NK-92 (cell line): ENCODE data around the gene PDE8B.

Experiments used
- DNase-seq: peaks from one replicate; lab custom pipeline; 2025; ENCODE audit not compliant: unreplicated experiment; lab: John Stamatoyannopoulos, UW

PDE8B gene

GRCh38 chr5:77282337-77283027 is 72.0 kb downstream of the PDE8B start:
- no peak for DNase-seq

GRCh38 chr5:77285251-77285841 is 74.9 kb downstream of the PDE8B start:
- DNase-seq = no peak

- DNase-seq = no peak
Measured at GRCh38 chr5:77292026-77292757, 81.7 kb downstream of the PDE8B start.

- DNase-seq = no peak
Measured at GRCh38 chr5:77294185-77294584, 83.7 kb downstream of the PDE8B start.

DNA sequence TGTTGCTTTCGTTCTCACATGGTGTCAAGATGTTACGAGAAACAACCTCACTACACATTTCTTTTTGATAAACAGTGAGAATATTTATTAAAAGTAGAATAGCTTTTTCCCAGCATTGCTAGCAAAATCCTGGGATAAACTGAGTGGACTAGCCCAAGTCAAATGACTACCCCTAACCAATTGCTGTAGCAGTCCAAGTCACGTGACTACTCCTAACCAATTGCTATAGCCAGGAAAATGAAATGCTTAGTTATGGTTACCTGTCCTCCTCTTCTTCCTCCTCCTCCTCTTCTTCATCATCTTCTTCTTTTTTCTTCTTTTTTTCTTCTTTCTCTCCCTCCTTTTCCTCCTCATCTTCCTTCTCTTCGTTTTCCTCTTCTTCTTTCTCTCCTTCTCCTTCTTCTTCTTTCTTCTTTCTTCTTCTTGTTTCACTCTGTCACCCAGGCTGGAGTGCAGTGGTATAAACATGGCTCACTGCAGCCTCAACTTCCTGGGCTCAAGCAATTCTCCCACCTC is 85.4 kb downstream of the PDE8B start:
- no peak for DNase-seq

- no peak for DNase-seq
Measured at GRCh38 chr5:77298146-77298545, 87.7 kb downstream of the PDE8B start.

DNA sequence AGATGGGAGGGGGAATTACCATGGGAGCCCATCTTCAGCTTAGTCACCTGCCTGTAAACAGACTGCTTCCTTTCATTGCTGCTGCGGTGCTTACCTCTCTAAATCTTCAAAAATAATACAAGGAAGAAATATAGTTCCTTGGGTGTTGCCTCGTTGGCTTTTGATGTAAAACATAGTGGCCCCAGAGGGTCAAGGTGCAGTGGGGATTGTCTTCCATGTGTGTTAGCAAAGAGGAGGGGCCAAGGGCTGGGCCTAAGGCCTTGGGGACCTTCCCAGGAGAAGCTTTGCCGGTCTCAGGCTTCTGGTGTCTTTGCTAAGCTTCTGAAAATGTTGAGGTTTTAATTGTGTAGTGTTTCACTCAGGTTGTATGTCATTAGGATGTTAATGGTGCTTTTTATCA is 90.0 kb downstream of the PDE8B start:
- DNase-seq = no peak

- DNase-seq = no peak
Measured at GRCh38 chr5:77301447-77301883, 91.0 kb downstream of the PDE8B start.

GRCh38 chr5:77302247-77302646 is 91.8 kb downstream of the PDE8B start:
- DNase-seq = no peak

GRCh38 chr5:77302653-77303052 is 92.2 kb downstream of the PDE8B start:
- no peak for DNase-seq

DNA sequence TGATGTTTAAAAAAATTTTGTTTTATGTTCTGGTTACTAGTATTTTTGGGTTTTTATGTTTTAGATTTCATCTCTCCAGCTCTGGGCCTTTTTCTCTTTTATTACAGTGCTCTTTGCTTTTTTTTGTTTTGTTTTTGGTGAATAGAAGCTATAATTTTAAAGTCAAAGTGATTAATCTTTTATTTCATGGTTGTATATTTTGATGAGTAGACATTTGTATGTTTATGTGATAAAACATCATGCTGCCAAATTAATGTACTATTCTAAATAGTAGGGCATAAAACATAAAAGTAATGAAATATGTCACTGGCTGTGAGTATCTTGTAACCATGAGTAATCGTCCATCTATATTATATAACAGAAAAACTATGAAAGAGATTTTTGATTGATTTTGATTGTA is 93.9 kb downstream of the PDE8B start:
- DNase-seq = no peak

DNA sequence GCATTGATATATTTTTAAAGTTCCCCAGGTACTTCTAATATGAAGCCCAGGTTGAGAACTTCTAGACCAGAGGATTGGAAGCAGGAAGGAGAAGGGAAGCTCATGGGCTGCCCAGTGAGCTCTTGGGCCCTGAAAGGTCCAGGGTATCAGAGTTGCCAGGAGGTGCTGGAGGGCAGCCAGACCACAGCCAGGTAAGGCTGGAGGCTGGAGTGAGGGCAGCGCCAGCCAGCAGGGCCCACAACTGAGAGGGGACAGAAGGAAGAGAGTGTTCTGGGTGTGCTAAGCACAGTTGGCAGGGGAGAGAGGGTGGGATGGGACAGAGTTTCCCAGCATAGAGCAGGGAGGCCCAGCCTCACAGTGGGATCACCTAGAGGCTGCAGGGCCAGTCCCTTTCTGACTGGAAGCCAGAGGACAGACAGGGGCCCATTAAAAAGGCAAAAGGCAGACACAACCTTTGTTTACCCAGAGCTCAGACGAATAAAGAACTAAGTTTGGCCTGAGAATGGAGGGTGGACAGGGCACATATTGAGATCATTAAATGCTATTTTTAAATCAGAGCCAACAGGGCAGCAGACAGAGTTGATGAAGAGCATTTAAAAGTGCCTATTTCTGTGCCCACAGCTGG is 94.9 kb downstream of the PDE8B start:
- no peak for DNase-seq

- no peak for DNase-seq
Measured at GRCh38 chr5:77305956-77306355, 95.5 kb downstream of the PDE8B start.

- no peak for DNase-seq
Measured at GRCh38 chr5:77306531-77306930, 96.1 kb downstream of the PDE8B start.

DNA sequence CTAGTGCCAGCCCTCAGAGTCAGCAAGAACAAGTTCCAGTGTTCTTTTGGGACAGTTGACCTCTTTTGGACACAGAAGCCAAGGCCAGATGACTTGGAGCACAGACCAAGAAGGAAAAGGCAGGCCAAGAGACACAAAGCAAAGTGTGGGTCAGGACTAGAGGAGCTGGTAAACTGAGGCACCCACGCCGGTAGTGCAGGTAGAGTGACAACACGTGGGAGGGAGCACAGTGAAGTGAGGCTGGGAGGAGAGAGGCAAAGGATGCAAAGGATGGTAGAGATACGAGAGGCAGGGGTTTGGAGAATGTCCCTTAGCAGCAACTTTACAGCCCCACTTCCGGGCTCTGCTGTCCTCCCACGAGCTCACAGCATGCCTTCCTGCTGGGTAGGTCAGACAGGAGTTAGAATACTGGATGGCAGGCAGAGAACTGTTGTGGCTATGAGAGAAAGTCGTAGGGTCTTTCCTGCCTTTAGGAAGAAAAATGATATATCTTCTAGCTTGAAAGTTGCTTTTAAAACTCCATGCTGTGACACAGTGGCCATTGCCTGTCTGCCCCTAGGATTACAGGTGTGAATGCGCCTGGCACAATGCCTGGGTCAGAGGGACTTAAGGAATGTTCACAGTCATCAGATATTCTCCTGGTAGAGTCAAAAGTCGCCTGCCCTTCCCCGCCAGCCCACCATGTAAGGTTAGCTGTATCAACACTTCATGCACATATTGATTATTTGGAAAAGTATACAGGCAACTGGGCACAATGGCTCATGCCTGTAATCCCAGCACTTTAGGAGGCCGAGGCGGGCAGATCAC is 97.9 kb downstream of the PDE8B start:
- no peak for DNase-seq

GRCh38 chr5:77309140-77309539 is 98.7 kb downstream of the PDE8B start:
- no peak for DNase-seq

DNA sequence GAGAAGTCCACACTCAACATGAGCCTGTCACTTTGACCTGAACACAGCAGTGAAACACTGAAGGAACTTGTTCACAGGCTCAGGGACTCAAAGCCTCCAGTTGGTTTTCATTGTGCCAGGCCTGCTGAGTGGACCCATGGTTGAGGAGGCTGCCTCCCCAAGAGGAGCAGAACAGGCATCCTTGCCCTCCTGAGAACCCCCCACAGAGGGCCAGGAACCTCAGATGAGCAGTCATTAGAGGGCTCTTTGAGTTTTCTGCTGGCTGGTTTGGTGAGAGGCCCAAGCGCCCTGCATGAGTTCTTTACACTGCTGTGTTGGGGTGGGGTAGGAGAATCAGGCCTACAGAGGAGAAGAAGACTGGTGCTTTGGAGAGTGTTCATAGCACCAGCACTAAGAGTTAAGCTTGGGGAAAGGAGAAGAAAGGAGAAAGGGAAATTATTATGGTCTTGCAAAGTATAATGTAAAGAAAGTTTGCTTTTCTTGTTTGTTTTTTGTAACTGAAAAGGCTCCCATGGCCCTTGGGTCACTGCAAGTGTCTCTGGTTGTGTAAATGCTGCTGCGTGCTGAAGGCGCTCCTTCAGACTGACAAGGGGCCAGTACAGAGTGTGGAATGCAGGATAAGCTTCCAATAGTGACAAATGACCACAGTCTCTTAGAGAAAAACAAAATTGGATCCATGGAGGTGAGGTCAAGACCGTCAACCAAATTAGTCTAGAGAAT is 100.2 kb downstream of the PDE8B start:
- DNase-seq = no peak

DNA sequence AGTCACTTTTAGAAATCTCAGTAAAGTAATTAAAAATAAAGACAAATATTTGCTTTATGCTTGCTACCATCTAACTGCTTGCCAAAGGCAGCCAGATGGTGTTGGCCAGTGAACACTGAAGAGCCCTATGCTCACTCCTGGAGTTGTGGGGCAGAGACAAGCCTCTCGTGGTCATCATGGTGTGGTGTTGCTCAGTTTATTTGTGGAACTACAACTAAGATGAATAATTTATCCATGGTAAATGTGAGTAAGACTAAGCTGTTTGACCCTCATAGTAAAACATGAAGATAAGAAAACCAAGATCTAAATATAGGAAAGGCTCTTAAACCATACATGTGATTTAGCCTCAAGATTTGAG is 100.7 kb downstream of the PDE8B start:
- no peak for DNase-seq

- DNase-seq = no peak
Measured at GRCh38 chr5:77312413-77312812, 101.9 kb downstream of the PDE8B start.
